CD4-positive, alpha-beta memory T cell (primary cell): ENCODE data around the gene EVX1. TPM values are rescaled to one million over a fixed set of nuclear protein-coding genes. Genes with fewer than 3 reads are reported as not detected.

ENCODE experiments used
- CTCF ChIA-PET: fragments of 350-600 bp; sonication (Branson Sonifier 250); formaldehyde crosslinking; loops from one replicate; lab custom pipeline; 2021; ENCODE audit warnings: inconsistent platforms; ENCODE audit not compliant: partially characterized antibody; lab: Charles Lee
- POLR2A ChIA-PET: fragments of 350-600 bp; sonication (Branson Sonifier 250); formaldehyde crosslinking; loops from one replicate; lab custom pipeline; 2021; ENCODE audit not compliant: partially characterized antibody; lab: Charles Lee
- DNase-seq, 5 donors: peaks; one replicate each; pipeline versions ENCODE4 v3.0.0 to v3.0.0-alpha.2; 2020 to 2022; ENCODE audit warnings: mixed read lengths in 1 of 5
- H3K27ac ChIP-seq: one replicate; pipeline ENCODE4 v1.7.0; 2013; ENCODE audit warnings: low read depth, low read length
- H3K27me3 ChIP-seq: 2 replicates; pipeline ENCODE4 v1.7.0; 2013; ENCODE audit warnings: mild to moderate bottlenecking, low read length, moderate library complexity; ENCODE audit not compliant: insufficient read depth
- H3K36me3 ChIP-seq: 2 replicates; pipeline ENCODE4 v1.7.0; 2013; ENCODE audit warnings: mild to moderate bottlenecking, low read length, moderate library complexity; ENCODE audit not compliant: insufficient read depth
- H3K4me1 ChIP-seq: 2 replicates; pipeline ENCODE4 v1.7.0; 2013; ENCODE audit warnings: mild to moderate bottlenecking, low read length, moderate library complexity; ENCODE audit not compliant: insufficient read depth
- H3K4me3 ChIP-seq, 2 donors: one replicate each; pipeline ENCODE4 v1.7.0; 2013; ENCODE audit warnings: low read length in 2 of 2, mild to moderate bottlenecking in 1 of 2
- H3K9me3 ChIP-seq, 2 donors: one replicate each; pipeline ENCODE4 v1.7.0; 2013; ENCODE audit warnings: low read length in 2 of 2, control low read depth in 1 of 2; ENCODE audit not compliant: control insufficient read depth in 1 of 2
- H3K27ac Mint-ChIP-seq, 7 donors: one replicate each; pipeline ENCODE4 v1.8.0; 2020 to 2021; ENCODE audit warnings: mixed read lengths in 7 of 7, mild to moderate bottlenecking in 6 of 7, inconsistent platforms in 3 of 7, moderate library complexity in 3 of 7
- H3K27me3 Mint-ChIP-seq, 2 donors: one replicate each; pipeline ENCODE4 v1.8.0; 2020 to 2021; ENCODE audit warnings: mixed read lengths in 2 of 2
- H3K36me3 Mint-ChIP-seq, 2 donors: one replicate each; pipeline ENCODE4 v1.8.0; 2020 to 2021; ENCODE audit warnings: mixed read lengths in 2 of 2, inconsistent platforms in 1 of 2, mild to moderate bottlenecking in 1 of 2
- H3K4me1 Mint-ChIP-seq, 4 donors: one replicate each; pipeline ENCODE4 v1.8.0; 2020 to 2021; ENCODE audit warnings: mixed read lengths in 4 of 4, mild to moderate bottlenecking in 1 of 4
- H3K4me3 Mint-ChIP-seq, 8 donors: one replicate each; pipeline ENCODE4 v1.8.0; 2020 to 2021; ENCODE audit warnings: mixed read lengths in 8 of 8, mild to moderate bottlenecking in 7 of 8, moderate library complexity in 6 of 8, inconsistent platforms in 3 of 8
- H3K9me3 Mint-ChIP-seq, 8 donors: one replicate each; pipeline ENCODE4 v1.8.0; 2020 to 2021; ENCODE audit warnings: mixed read lengths in 8 of 8, mild to moderate bottlenecking in 5 of 8, inconsistent platforms in 3 of 8, moderate library complexity in 1 of 8
- intact Hi-C: fragments of 100-400 bp; cut with micrococcal nuclease; formaldehyde crosslinking; loops from one replicate; pipeline ENCODE4 v1.15.1; 2023
- polyA plus RNA-seq, 2 donors: library from polyadenylated mRNA; unstranded; fragments of 300-500 nt; fragmentation: Illumina TruSeq; gene quantifications; one replicate each; pipeline ENCODE4 v1.2.3, GENCODE V29; 2021
- total RNA-seq, 2 experiments: library from RNA; stranded (reverse); gene quantifications; one replicate each; pipeline ENCODE4 v1.2.3, GENCODE V29; 2021

The EVX1 gene
- total and polyA plus RNA-seq, 4 experiments from 2014 or later = not detected

DNA sequence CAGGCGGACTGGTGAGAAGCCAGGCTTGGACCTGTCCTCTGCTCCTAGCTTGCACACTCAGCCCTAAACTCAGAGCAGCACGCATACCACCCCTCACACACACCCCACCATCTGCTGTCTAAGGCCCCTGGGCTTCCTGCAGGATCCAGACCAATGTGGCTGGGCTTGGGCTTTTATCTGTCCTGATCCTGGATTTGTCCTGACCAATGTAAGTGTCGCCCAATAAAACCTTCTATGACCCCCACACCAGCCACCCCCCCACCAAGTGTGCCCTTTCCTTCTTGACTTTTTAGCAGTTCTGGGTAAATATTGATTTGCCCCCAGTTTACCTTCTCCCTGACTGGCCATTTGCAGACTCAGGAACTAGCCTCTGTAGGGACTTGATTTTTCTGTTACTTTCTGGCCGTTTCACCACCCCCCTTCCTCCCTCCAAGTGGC, 41.0 kb upstream of the EVX1 start:
- peak overlapping the region in 2 of 7 donors; percentile 35 to 87 for H3K27ac Mint-ChIP-seq
- peaks cover 28 to 65% (median 41%) of the 10 kb centered on the region in 4 donors for H3K4me1 Mint-ChIP-seq
- H3K27me3 Mint-ChIP-seq = peaks cover 72 to 81% of the 10 kb centered on the region in 2 donors
- no peak for DNase-seq
- H3K4me1 ChIP-seq = peaks cover 40% of the 10 kb centered on the region
- peak overlapping the region in 5 of 8 donors; percentile 67 to 78 (median 77) for H3K4me3 Mint-ChIP-seq
- H3K9me3 Mint-ChIP-seq = peaks cover 0 to 12% (median 3%) of the 10 kb centered on the region in 8 donors
- CTCF ChIA-PET = interaction anchor here (1.2 kb wide), 1 partner anchor 39 kb away, joined by 4 read pairs; no protein-coding TSS in a partner anchor
- peaks cover 82% of the 10 kb centered on the region for H3K27me3 ChIP-seq
- H3K36me3 ChIP-seq = no peaks in the 10 kb centered on the region
- POLR2A ChIA-PET = interaction anchor here (1.3 kb wide), 1 partner anchor 17 kb away, joined by 3 read pairs; the partner anchor contains the start of gene HOXA11
- H3K9me3 ChIP-seq = no peaks in the 10 kb centered on the region
- H3K4me3 ChIP-seq = no peak overlapping the region
- no peaks in the 10 kb centered on the region for H3K36me3 Mint-ChIP-seq
- intact Hi-C loops = no loop called here
- H3K27ac ChIP-seq = no peak overlapping the region

DNA sequence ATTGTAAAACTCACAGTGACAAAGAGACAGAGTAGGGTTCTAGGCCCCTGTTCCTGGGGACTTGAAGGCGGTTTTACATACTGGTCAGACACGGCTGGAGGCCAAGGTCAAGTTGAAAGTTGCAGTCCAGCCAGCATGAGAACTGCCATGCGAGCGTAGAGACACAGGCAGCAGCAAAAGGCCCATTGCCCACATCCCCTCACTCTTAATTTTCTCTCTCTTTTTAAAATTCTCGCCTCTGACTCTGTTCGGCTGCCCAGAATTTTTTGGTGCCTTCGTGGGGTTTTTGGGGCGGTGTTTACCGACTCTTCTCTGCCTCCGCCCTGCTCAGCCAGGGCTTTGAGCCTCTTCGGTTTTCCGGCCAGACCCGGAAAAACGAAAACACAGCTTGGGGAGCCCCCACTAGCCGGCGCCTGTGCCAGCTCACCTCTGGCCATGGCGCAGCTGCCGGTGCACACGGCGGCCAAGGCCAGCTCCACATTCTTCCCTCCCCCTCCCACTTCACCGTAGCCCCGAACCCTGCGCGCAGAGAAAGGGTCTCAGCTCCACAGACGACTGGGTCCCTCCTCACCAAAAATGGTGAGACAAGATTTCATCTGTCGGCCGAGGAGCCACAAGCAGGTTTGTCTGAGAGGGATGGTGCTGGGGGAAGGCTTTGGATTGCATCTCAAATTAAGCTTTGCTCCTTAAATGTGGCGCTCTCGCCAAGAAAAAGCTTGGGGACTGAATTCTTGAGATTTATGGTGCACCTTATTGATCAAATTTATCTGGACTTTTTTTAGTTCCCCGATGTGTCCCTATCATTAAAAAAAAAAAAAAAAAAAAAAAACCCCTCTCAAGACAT, 40.4 kb upstream of the EVX1 start:
- intact Hi-C loops = no loop called here
- Mint-ChIP-seq H3K4me3 (peak overlapping the region in 5 of 8 donors; percentile 3 to 78 (median 55)), H3K9me3 (peaks cover 0 to 12% (median 3%) of the 10 kb centered on the region in 8 donors), H3K27me3 (peaks cover 76 to 82% of the 10 kb centered on the region in 2 donors), H3K27ac (peak overlapping the region in 2 of 7 donors; percentile 35 to 87), H3K36me3 (no peaks in the 10 kb centered on the region), H3K4me1 (peaks cover 28 to 66% (median 41%) of the 10 kb centered on the region in 4 donors)
- H3K4me1 ChIP-seq = peaks cover 40% of the 10 kb centered on the region
- no peaks in the 10 kb centered on the region for H3K9me3 ChIP-seq
- no peak overlapping the region for H3K4me3 ChIP-seq
- no peak for DNase-seq
- ChIA-PET POLR2A (interaction anchor here (1.3 kb wide), 1 partner anchor 17 kb away, joined by 3 read pairs; the partner anchor contains the start of gene HOXA11), CTCF (interaction anchor here (0.7 to 1.2 kb wide), 2 partner anchors 39 to 888 kb away, joined by 4 read pairs; no protein-coding TSS in a partner anchor)
- peaks cover 81% of the 10 kb centered on the region for H3K27me3 ChIP-seq
- H3K36me3 ChIP-seq = no peaks in the 10 kb centered on the region
- no peak overlapping the region for H3K27ac ChIP-seq

DNA sequence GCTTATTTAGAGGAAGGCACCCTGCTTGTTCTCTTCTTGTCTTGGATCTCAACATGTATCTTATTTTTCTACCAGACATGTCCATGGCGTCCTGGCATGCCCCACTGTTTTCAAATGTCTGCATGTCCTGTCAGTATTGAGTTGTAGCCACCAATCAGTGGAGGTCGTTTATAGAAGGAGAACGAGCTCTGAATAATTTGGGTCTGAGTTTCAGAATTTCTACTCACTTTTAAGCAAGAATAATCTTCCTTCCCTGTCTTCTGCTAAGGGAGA, 39.8 kb upstream of the EVX1 start:
- ChIA-PET POLR2A (interaction anchor here (0.6 to 1.3 kb wide), 2 partner anchors 18 to 498 kb away, joined by 3 read pairs; partner anchors contain the start of gene HOXA11), CTCF (interaction anchor here (0.7 to 1.2 kb wide), 2 partner anchors 40 to 887 kb away, joined by 4 read pairs; no protein-coding TSS in a partner anchor)
- H3K9me3 Mint-ChIP-seq = peaks cover 0 to 7% (median under 1%) of the 10 kb centered on the region in 8 donors
- no peak overlapping the region for H3K27ac ChIP-seq
- H3K27me3 ChIP-seq = peaks cover 81% of the 10 kb centered on the region
- peaks cover 75 to 82% of the 10 kb centered on the region in 2 donors for H3K27me3 Mint-ChIP-seq
- H3K27ac Mint-ChIP-seq = no peak overlapping the region
- intact Hi-C loops = no loop called here
- no peaks in the 10 kb centered on the region for H3K36me3 ChIP-seq
- H3K4me1 ChIP-seq = peaks cover 40% of the 10 kb centered on the region
- H3K9me3 ChIP-seq = no peaks in the 10 kb centered on the region
- peaks cover 28 to 63% (median 40%) of the 10 kb centered on the region in 4 donors for H3K4me1 Mint-ChIP-seq
- H3K4me3 Mint-ChIP-seq = peak overlapping the region in 1 of 8 donors; percentile 20
- no peak for DNase-seq
- H3K4me3 ChIP-seq = no peak overlapping the region
- no peaks in the 10 kb centered on the region for H3K36me3 Mint-ChIP-seq

DNA sequence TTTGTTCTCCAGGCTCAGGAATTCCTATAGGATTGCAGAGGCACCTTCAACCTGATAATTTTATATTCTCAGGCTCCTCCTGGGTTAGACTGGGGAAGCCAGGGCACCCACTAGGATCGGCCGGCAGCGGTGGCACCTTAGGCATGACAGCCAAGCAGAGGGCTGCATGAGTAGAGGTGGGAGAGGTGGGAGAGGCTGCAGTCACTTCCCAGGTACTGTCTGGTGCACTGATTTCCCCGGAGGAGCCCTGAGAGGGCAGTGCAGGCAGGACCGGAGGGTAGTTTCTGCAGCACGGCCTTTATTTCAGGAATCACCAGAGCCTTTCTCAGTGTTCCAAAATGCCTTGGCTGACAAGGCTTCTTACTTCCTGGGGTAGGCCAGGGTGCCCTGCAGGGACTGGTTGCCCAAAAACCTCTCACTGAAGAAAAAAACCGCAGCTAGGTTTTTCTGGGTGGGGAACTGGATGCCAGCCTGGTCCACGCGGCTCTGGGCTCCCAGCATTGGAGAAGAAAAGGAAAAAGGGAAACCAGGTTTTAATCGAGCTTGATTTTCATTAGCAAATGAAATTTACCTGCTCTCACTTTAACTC, 39.1 kb upstream of the EVX1 start:
- CTCF ChIA-PET = no interaction called here
- H3K27ac Mint-ChIP-seq = peak overlapping the region in 2 of 7 donors; percentile 22 to 33

DNA sequence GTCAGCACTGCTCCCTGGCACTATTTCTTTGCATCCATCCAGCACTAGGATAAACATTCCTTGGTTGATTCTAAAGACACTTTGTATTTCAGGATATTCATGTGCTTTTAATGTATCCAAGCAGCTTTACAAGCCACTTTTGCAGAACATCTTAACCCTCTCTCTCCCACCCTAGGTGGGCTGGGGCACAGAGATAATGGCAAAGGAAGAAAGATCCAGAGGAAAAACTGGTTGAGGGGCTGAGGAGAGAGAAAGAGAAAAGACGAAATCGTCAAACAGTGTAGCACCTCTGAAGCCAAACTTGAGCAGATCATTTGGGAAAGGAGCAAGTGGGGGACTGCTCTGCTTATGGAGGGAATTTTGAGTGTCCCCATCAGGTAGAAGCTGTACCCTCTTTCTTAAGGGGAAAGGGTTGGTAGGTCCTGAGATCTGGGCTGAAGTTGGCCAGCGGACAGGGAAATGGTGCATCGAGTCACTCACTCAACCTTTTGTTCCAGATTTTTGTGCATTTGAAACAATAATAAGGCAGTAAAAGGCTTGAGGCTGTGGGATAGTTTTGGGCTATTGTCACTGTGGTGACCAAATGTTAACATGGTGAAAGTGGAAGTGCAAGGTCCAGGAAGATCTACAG, 38.5 kb upstream of the EVX1 start:
- POLR2A ChIA-PET = interaction anchor here (1.2 kb wide), 1 partner anchor 21 kb away, joined by 3 read pairs; no protein-coding TSS in a partner anchor
- peaks cover 69% of the 10 kb centered on the region for H3K27me3 ChIP-seq
- H3K9me3 Mint-ChIP-seq = peaks cover 0 to 5% (median 0%) of the 10 kb centered on the region in 8 donors
- peaks cover 30% of the 10 kb centered on the region for H3K4me1 ChIP-seq
- peak overlapping the region in 3 of 7 donors; percentile 2 to 50 (median 33) for H3K27ac Mint-ChIP-seq
- no peak for DNase-seq
- no peak overlapping the region for H3K4me3 ChIP-seq
- no peaks in the 10 kb centered on the region for H3K36me3 ChIP-seq
- H3K4me1 Mint-ChIP-seq = peaks cover 25 to 50% (median 33%) of the 10 kb centered on the region in 4 donors
- no peak overlapping the region for H3K27ac ChIP-seq
- H3K9me3 ChIP-seq = no peaks in the 10 kb centered on the region
- intact Hi-C loops = no loop called here
- H3K36me3 Mint-ChIP-seq = no peaks in the 10 kb centered on the region
- peak overlapping the region in 3 of 8 donors; percentile 0 to 27 (median 3) for H3K4me3 Mint-ChIP-seq
- CTCF ChIA-PET = interaction anchor here (2.5 kb wide), 1 partner anchor 8 kb away, joined by 9 read pairs; no protein-coding TSS in a partner anchor
- peaks cover 70 to 80% of the 10 kb centered on the region in 2 donors for H3K27me3 Mint-ChIP-seq

More for the DNA sequence above, 39.1 kb upstream of the EVX1 start:
- Mint-ChIP-seq H3K36me3 (no peaks in the 10 kb centered on the region), H3K4me1 (peaks cover 25 to 56% (median 36%) of the 10 kb centered on the region in 4 donors), H3K9me3 (peaks cover 0 to 7% (median 0%) of the 10 kb centered on the region in 8 donors), H3K4me3 (no peak overlapping the region), H3K27me3 (peaks cover 71 to 80% of the 10 kb centered on the region in 2 donors)
- no peaks in the 10 kb centered on the region for H3K9me3 ChIP-seq
- H3K27ac ChIP-seq = no peak overlapping the region
- H3K27me3 ChIP-seq = peaks cover 75% of the 10 kb centered on the region
- intact Hi-C loops = no loop called here
- POLR2A ChIA-PET = interaction anchor here (0.6 to 1.2 kb wide), 2 partner anchors 20 to 498 kb away, joined by 3 read pairs; no protein-coding TSS in a partner anchor
- no peaks in the 10 kb centered on the region for H3K36me3 ChIP-seq
- no peak for DNase-seq
- no peak overlapping the region for H3K4me3 ChIP-seq
- H3K4me1 ChIP-seq = peaks cover 36% of the 10 kb centered on the region

DNA sequence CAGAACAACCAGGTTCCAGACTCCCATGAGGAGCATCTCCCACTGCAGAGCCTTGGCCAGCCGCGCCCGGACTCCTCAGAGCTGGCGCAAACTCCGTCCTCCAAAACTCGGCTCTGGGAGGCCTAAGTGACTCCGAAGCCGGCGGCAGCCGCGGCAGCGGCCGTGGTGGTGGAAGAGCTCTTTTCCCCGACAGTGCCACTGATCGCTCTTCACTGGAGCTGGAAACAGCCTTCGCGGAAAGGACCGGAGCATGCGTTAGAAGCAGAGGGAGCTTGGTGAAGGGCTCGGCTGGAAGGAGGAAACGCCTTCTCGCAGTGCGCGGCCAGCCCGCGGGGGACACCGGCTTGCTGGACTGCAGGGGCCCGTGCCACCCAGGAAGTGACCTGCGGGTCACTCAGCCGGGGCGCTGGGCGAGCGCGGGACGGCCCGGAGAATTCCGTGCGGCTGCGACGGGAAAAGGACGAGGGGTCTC, 37.7 kb upstream of the EVX1 start:
- Mint-ChIP-seq H3K27me3 (peaks cover 68 to 84% of the 10 kb centered on the region in 2 donors), H3K4me1 (peaks cover 24 to 45% (median 31%) of the 10 kb centered on the region in 4 donors), H3K27ac (peak overlapping the region in 2 of 7 donors; percentile 17 to 33), H3K4me3 (peak overlapping the region in 4 of 8 donors; percentile 0 to 54 (median 40)), H3K36me3 (no peaks in the 10 kb centered on the region), H3K9me3 (peaks cover 0 to 5% (median 0%) of the 10 kb centered on the region in 8 donors)
- intact Hi-C loops = no loop called here
- POLR2A ChIA-PET = no interaction called here
- no peak overlapping the region for H3K4me3 ChIP-seq
- no peaks in the 10 kb centered on the region for H3K36me3 ChIP-seq
- no peak for DNase-seq
- H3K4me1 ChIP-seq = peaks cover 28% of the 10 kb centered on the region
- peaks cover 68% of the 10 kb centered on the region for H3K27me3 ChIP-seq
- CTCF ChIA-PET = interaction anchor here (2.5 kb wide), 1 partner anchor 9 kb away, joined by 9 read pairs; no protein-coding TSS in a partner anchor
- H3K9me3 ChIP-seq = no peaks in the 10 kb centered on the region
- H3K27ac ChIP-seq = no peak overlapping the region
